Activated naive CD8-positive, alpha-beta T cell treated with anti-CD3 and anti-CD28 coated beads, Interleukin-2, amount 10 ng/mL, durations not matched to agents 7 days and 5 days (primary cell): ENCODE data around the gene ERC1. TPM values are rescaled to one million over a fixed set of nuclear protein-coding genes. Genes with fewer than 3 reads are reported as not detected.

Source experiments
- ATAC-seq: fragments of 150-1000 bp; cut with Tn5 transposase; one replicate; pipeline ENCODE4 v1.10.0; 2021; ENCODE audit warnings: low read depth, moderate library complexity
- POLR2A ChIA-PET: fragments of 350-600 bp; sonication (Branson Sonifier 250); formaldehyde crosslinking; loops from one replicate; lab custom pipeline; 2021; ENCODE audit warnings: antibody characterized with exemption; lab: Charles Lee
- DNase-seq: peaks from one replicate; pipeline ENCODE4 v3.0.0; 2021
- H3K27ac Mint-ChIP-seq: one replicate; pipeline ENCODE4 v1.8.0; 2022; ENCODE audit warnings: mild to moderate bottlenecking, mixed read lengths
- H3K27me3 Mint-ChIP-seq: one replicate; pipeline ENCODE4 v1.8.0; 2022; ENCODE audit warnings: mild to moderate bottlenecking, moderate library complexity, mixed read lengths
- H3K36me3 Mint-ChIP-seq: one replicate; pipeline ENCODE4 v1.8.0; 2021; ENCODE audit warnings: mild to moderate bottlenecking, mixed read lengths
- H3K4me1 Mint-ChIP-seq: one replicate; pipeline ENCODE4 v1.8.0; 2021; ENCODE audit warnings: mixed read lengths
- H3K4me3 Mint-ChIP-seq: one replicate; pipeline ENCODE4 v1.8.0; 2022; ENCODE audit warnings: mild to moderate bottlenecking, moderate library complexity, mixed read lengths
- H3K9me3 Mint-ChIP-seq: one replicate; pipeline ENCODE4 v1.8.0; 2021; ENCODE audit warnings: mixed read lengths
- total RNA-seq, 2 experiments: library from RNA; stranded (reverse); gene quantifications; one replicate each; pipeline ENCODE4 v1.2.3, GENCODE V29; 2021

The ERC1 gene
- total RNA-seq, 2 experiments from 2014 or later = 24.0 to 30.3 TPM

GRCh38 chr12:1510056-1510812 is 519.2 kb downstream of the ERC1 start:
- ATAC-seq = no peak

GRCh38 chr12:1515010-1515409 is 524.0 kb downstream of the ERC1 start:
- no peak overlapping the region for H3K27ac Mint-ChIP-seq
- ATAC-seq (no peak), DNase-seq (no peak)
- H3K9me3 Mint-ChIP-seq = peaks cover 3% of the 10 kb centered on the region
- H3K36me3 Mint-ChIP-seq = no peaks in the 10 kb centered on the region
- peaks cover 57% of the 10 kb centered on the region for H3K27me3 Mint-ChIP-seq
- no peaks in the 10 kb centered on the region for H3K4me1 Mint-ChIP-seq
- H3K4me3 Mint-ChIP-seq = no peak overlapping the region
- POLR2A ChIA-PET = no interaction called here

More at GRCh38 chr12:1510056-1510812, 519.2 kb downstream of the ERC1 start:
- POLR2A ChIA-PET = no interaction called here
- H3K4me1 Mint-ChIP-seq = no peaks in the 10 kb centered on the region
- H3K27ac Mint-ChIP-seq = no peak overlapping the region
- H3K36me3 Mint-ChIP-seq = no peaks in the 10 kb centered on the region
- no peaks in the 10 kb centered on the region for H3K9me3 Mint-ChIP-seq
- no peak for DNase-seq
- peaks cover 47% of the 10 kb centered on the region for H3K27me3 Mint-ChIP-seq
- H3K4me3 Mint-ChIP-seq = no peak overlapping the region

DNA sequence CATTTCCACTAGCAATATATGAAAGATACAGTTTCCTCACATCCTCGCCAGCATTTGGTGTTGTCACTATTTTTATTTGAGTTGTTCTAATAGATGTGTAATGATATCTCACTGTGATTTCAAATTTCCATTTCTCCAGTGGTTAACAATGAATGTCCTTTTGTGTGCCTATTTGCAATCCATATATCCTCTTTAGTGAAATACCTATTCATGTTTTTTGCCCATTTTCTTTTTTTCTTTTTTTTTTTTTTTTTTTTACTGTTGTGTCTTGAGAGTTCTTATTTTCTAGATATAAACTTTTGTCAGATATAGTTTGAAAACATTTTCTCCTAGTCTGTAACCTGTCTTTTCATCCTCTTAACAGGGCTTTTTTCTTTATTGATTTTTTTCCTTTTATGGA is 524.4 kb downstream of the ERC1 start:
- Mint-ChIP-seq H3K4me1 (no peaks in the 10 kb centered on the region), H3K27me3 (peaks cover 54% of the 10 kb centered on the region), H3K27ac (no peak overlapping the region), H3K36me3 (no peaks in the 10 kb centered on the region), H3K9me3 (peaks cover 3% of the 10 kb centered on the region), H3K4me3 (no peak overlapping the region)
- POLR2A ChIA-PET = no interaction called here
- ATAC-seq (no peak), DNase-seq (no peak)

DNA sequence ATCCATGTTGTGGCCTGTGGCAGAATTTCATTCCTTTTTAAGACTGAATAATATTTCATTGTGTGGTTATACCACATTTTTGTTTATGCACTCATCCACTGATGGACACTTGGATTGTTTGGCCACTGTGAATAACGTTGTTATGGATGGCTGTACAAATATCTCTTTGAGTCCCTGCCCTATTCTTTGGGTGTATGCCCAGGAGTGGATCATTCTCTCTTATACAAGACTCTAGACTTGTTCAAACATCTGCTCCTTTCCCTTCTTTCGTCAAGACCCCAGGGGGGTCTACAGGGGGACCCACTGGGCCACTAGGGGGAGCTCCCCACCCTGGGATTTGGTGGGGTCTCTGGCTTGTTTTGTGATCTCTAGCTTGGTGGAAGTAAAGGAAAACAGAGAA is 526.0 kb downstream of the ERC1 start:
- POLR2A ChIA-PET = no interaction called here
- H3K4me3 Mint-ChIP-seq = no peak overlapping the region
- peaks cover 49% of the 10 kb centered on the region for H3K27me3 Mint-ChIP-seq
- no peaks in the 10 kb centered on the region for H3K4me1 Mint-ChIP-seq
- peaks cover 3% of the 10 kb centered on the region for H3K9me3 Mint-ChIP-seq
- ATAC-seq (no peak), DNase-seq (no peak)
- no peaks in the 10 kb centered on the region for H3K36me3 Mint-ChIP-seq
- H3K27ac Mint-ChIP-seq = no peak overlapping the region

GRCh38 chr12:1517734-1518525 is 526.9 kb downstream of the ERC1 start:
- no peak for ATAC-seq
- Mint-ChIP-seq H3K4me3 (no peak overlapping the region), H3K9me3 (peaks cover 3% of the 10 kb centered on the region), H3K27ac (no peak overlapping the region), H3K36me3 (no peaks in the 10 kb centered on the region), H3K4me1 (no peaks in the 10 kb centered on the region), H3K27me3 (peaks cover 49% of the 10 kb centered on the region)
- DNase-seq = no peak
- POLR2A ChIA-PET = no interaction called here

- Mint-ChIP-seq H3K27ac (no peak overlapping the region), H3K36me3 (no peaks in the 10 kb centered on the region), H3K4me1 (no peaks in the 10 kb centered on the region), H3K9me3 (peaks cover 3% of the 10 kb centered on the region), H3K27me3 (peaks cover 48% of the 10 kb centered on the region), H3K4me3 (no peak overlapping the region)
- POLR2A ChIA-PET = no interaction called here
- DNase-seq = no peak
- no peak for ATAC-seq
Observed at GRCh38 chr12:1518591-1519516, 527.8 kb downstream of the ERC1 start.

- POLR2A ChIA-PET = no interaction called here
Observed at GRCh38 chr12:1519642-1520041, 528.6 kb downstream of the ERC1 start.

GRCh38 chr12:1523046-1523445 is 532.0 kb downstream of the ERC1 start:
- POLR2A ChIA-PET = interaction anchor here (0.5 kb wide), 1 partner anchor 692 kb away, joined by 3 read pairs; no protein-coding TSS in a partner anchor
- no peak overlapping the region for H3K27ac Mint-ChIP-seq
- no peaks in the 10 kb centered on the region for H3K9me3 Mint-ChIP-seq
- H3K27me3 Mint-ChIP-seq = peaks cover 61% of the 10 kb centered on the region
- no peaks in the 10 kb centered on the region for H3K4me1 Mint-ChIP-seq
- H3K4me3 Mint-ChIP-seq = no peak overlapping the region
- no peak for ATAC-seq
- no peak for DNase-seq
- H3K36me3 Mint-ChIP-seq = no peaks in the 10 kb centered on the region

More at GRCh38 chr12:1519642-1520041, 528.6 kb downstream of the ERC1 start:
- DNase-seq (no peak), ATAC-seq (no peak)
- H3K4me1 Mint-ChIP-seq = no peaks in the 10 kb centered on the region
- no peaks in the 10 kb centered on the region for H3K36me3 Mint-ChIP-seq
- peaks cover 52% of the 10 kb centered on the region for H3K27me3 Mint-ChIP-seq
- no peak overlapping the region for H3K27ac Mint-ChIP-seq
- H3K9me3 Mint-ChIP-seq = peaks cover 3% of the 10 kb centered on the region
- no peak overlapping the region for H3K4me3 Mint-ChIP-seq

- Mint-ChIP-seq H3K27ac (no peak overlapping the region), H3K9me3 (no peaks in the 10 kb centered on the region), H3K27me3 (peaks cover 67% of the 10 kb centered on the region), H3K4me3 (no peak overlapping the region), H3K36me3 (no peaks in the 10 kb centered on the region), H3K4me1 (no peaks in the 10 kb centered on the region)
- POLR2A ChIA-PET = no interaction called here
- no peak for DNase-seq
- ATAC-seq = no peak
Observed at GRCh38 chr12:1523558-1524050, 532.6 kb downstream of the ERC1 start.

- Mint-ChIP-seq H3K36me3 (no peaks in the 10 kb centered on the region), H3K27me3 (peaks cover 64% of the 10 kb centered on the region), H3K4me3 (no peak overlapping the region), H3K27ac (no peak overlapping the region), H3K9me3 (no peaks in the 10 kb centered on the region), H3K4me1 (peaks cover 2% of the 10 kb centered on the region)
- DNase-seq (no peak), ATAC-seq (no peak)
- POLR2A ChIA-PET = no interaction called here
Observed at GRCh38 chr12:1525858-1526257, 534.8 kb downstream of the ERC1 start.

DNA sequence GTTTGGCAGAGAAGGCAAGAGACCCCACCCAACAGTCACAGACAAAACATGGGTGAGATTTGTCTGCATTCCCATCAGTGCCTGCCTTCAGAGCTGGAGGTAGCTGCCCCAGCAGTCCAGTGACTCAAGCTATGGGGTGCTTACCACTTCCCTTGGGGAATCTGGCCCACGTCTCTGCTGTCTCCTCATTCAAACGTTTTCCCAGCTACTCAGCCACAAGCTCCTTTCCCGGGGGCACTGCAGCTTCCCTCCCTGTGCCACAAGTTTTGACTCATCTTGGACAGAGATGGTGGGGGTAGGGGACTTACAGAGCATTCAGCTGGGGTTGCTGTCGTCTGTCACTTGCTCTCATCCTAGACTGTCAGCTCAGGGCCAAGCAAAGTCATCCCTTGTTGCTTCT is 536.8 kb downstream of the ERC1 start:
- no peaks in the 10 kb centered on the region for H3K36me3 Mint-ChIP-seq
- DNase-seq = no peak
- no peak overlapping the region for H3K27ac Mint-ChIP-seq
- no peaks in the 10 kb centered on the region for H3K9me3 Mint-ChIP-seq
- H3K4me3 Mint-ChIP-seq = no peak overlapping the region
- peaks cover 6% of the 10 kb centered on the region for H3K4me1 Mint-ChIP-seq
- no peak for ATAC-seq
- POLR2A ChIA-PET = no interaction called here
- peaks cover 74% of the 10 kb centered on the region for H3K27me3 Mint-ChIP-seq

DNA sequence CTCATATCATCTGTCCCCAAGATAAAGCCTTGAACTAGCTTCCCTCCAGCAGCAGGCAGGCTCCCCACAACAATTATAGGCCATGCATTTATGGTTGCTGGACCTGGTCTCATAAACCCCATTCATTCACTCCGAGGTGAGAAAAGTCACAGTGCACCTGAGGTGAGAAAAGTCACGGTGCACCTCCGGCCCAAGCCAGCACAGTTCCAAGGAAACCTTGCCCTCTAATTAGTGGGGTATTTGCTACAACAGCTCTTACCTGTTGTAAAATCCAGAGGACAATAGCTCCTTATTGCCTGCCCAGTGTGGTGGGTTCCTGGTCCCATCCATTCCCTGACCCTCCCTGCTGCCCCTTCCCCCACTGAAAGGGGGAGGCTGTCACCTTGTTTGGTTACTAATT is 537.8 kb downstream of the ERC1 start:
- POLR2A ChIA-PET = no interaction called here
- Mint-ChIP-seq H3K4me1 (peaks cover 15% of the 10 kb centered on the region), H3K9me3 (no peaks in the 10 kb centered on the region), H3K27me3 (peaks cover 78% of the 10 kb centered on the region), H3K27ac (no peak overlapping the region), H3K36me3 (no peaks in the 10 kb centered on the region), H3K4me3 (no peak overlapping the region)
- ATAC-seq (no peak), DNase-seq (no peak)
